Liver (tissue), 9 donors: ENCODE data around the gene EVL. TPM values are rescaled to one million over a fixed set of nuclear protein-coding genes. Genes with fewer than 3 reads are reported as not detected.

ENCODE experiments used
- DNase-seq: peaks from one replicate; pipeline ENCODE4 v3.0.0-alpha.2; 2017; ENCODE audit warnings: low spot score
- H3K27ac ChIP-seq, 2 donors: one replicate each; pipeline ENCODE4 v1.7.0; 2013; ENCODE audit warnings: inconsistent platforms in 2 of 2, low read length in 2 of 2, control low read depth in 1 of 2, low read depth in 1 of 2, mild to moderate bottlenecking in 1 of 2
- H3K27me3 ChIP-seq, 4 donors: one replicate each; pipeline versions ENCODE4 v1.6.1 to v1.7.0; 2013; ENCODE audit warnings: low read length in 3 of 4, inconsistent platforms in 1 of 4, mild to moderate bottlenecking in 1 of 4, moderate library complexity in 1 of 4; ENCODE audit not compliant: control insufficient read depth in 4 of 4, insufficient read depth in 4 of 4
- H3K36me3 ChIP-seq, 4 donors: one replicate each; pipeline versions ENCODE4 v1.6.1 to v1.7.0; 2013; ENCODE audit warnings: low read length in 3 of 4, mild to moderate bottlenecking in 3 of 4, low read depth in 1 of 4, moderate library complexity in 1 of 4; ENCODE audit not compliant: control insufficient read depth in 4 of 4, insufficient read depth in 3 of 4
- H3K4me1 ChIP-seq, 4 donors: one replicate each; pipeline versions ENCODE4 v1.6.1 to v1.7.0; 2013; ENCODE audit warnings: low read length in 3 of 4, mild to moderate bottlenecking in 3 of 4, moderate library complexity in 1 of 4; ENCODE audit not compliant: control insufficient read depth in 4 of 4, insufficient read depth in 4 of 4
- H3K4me3 ChIP-seq, 3 donors: one replicate each; pipeline versions ENCODE4 v1.6.1 to v1.7.0; 2013; ENCODE audit warnings: low read length in 3 of 3, control low read depth in 1 of 3, low read depth in 1 of 3, mild to moderate bottlenecking in 1 of 3
- H3K9ac ChIP-seq, 2 donors: one replicate each; pipeline ENCODE4 v1.7.0; 2013; ENCODE audit warnings: low read length in 2 of 2, mild to moderate bottlenecking in 2 of 2, moderate library complexity in 2 of 2, control low read depth in 1 of 2, low read depth in 1 of 2
- H3K9me3 ChIP-seq, 4 donors: one replicate each; pipeline versions ENCODE4 v1.6.1 to v1.7.0; 2013; ENCODE audit warnings: low read length in 3 of 4; ENCODE audit not compliant: control insufficient read depth in 4 of 4
- EGR1 ChIP-seq, 2 donors: IDR thresholded peaks; 2 replicates each; pipeline ENCODE4 v1.6.1; 2016 to 2018; ENCODE audit warnings: antibody characterized with exemption in 2 of 2, low read depth in 2 of 2
- FOXA1 ChIP-seq: IDR thresholded peaks from 2 replicates; pipeline ENCODE4 v1.6.1; 2016; ENCODE audit warnings: antibody characterized with exemption
- FOXA2 ChIP-seq: IDR thresholded peaks from 2 replicates; pipeline ENCODE4 v1.6.1; 2016; ENCODE audit warnings: antibody characterized with exemption
- GABPA ChIP-seq, 2 donors: IDR thresholded peaks in 1 of 2; conservative IDR thresholded peaks in 1 of 2; 2 replicates each; pipeline ENCODE4 v1.6.1; 2016; ENCODE audit warnings: antibody characterized with exemption in 2 of 2, mild to moderate bottlenecking in 1 of 2, moderate library complexity in 1 of 2
- HNF4A ChIP-seq, 2 donors: conservative IDR thresholded peaks; 2 replicates each; pipeline ENCODE4 v1.6.1; 2016; ENCODE audit warnings: antibody characterized with exemption in 2 of 2, mild to moderate bottlenecking in 2 of 2
- HNF4G ChIP-seq: IDR thresholded peaks from 2 replicates; pipeline ENCODE4 v1.6.1; 2016; ENCODE audit warnings: antibody characterized with exemption
- JUND ChIP-seq, 2 donors: IDR thresholded peaks; 2 replicates each; pipeline ENCODE4 v1.6.1; 2016; ENCODE audit warnings: antibody characterized with exemption in 2 of 2
- NR2F2 ChIP-seq: IDR thresholded peaks from 2 replicates; pipeline ENCODE4 v1.6.1; 2016; ENCODE audit warnings: antibody characterized with exemption
- RAD21 ChIP-seq, 2 donors: IDR thresholded peaks; 2 replicates each; pipeline ENCODE4 v1.6.1; 2016; ENCODE audit warnings: antibody characterized with exemption in 2 of 2, mild to moderate bottlenecking in 2 of 2
- RXRA ChIP-seq, 2 donors: IDR thresholded peaks; 2 replicates each; pipeline ENCODE4 v1.6.1; 2017 to 2018; ENCODE audit warnings: antibody characterized with exemption in 2 of 2, mild to moderate bottlenecking in 1 of 2
- SP1 ChIP-seq: IDR thresholded peaks from 2 replicates; pipeline ENCODE4 v1.6.1; 2018; ENCODE audit warnings: antibody characterized with exemption, mild to moderate bottlenecking
- TAF1 ChIP-seq: conservative IDR thresholded peaks from 2 replicates; pipeline ENCODE4 v1.6.1; 2016; ENCODE audit warnings: antibody characterized with exemption, mild to moderate bottlenecking
- YY1 ChIP-seq: IDR thresholded peaks from 2 replicates; pipeline ENCODE4 v1.6.1; 2016; ENCODE audit warnings: antibody characterized with exemption, mild to moderate bottlenecking
- WGBS: extraction: QIAGEN DNeasy Blood & Tissue Kit; methylation state at CpG from one replicate; pipeline ENCODE4 v1.1.7; 2013; 5-methylcytosine and 5-hydroxymethylcytosine counted together
- polyA plus RNA-seq, 2 donors: library from polyadenylated mRNA; stranded (reverse) in 1 of 2; unstranded in 1 of 2; fragments of 200-250 nt in 1 of 2; fragments of >200 nt in 1 of 2; fragmentation: Nextera tagmentation in 1 of 2; extraction: Ambion mirVana in 1 of 2; gene quantifications; one replicate each; pipeline versions ENCODE4 v1.2.1 to v1.2.3, GENCODE V29; 2013 to 2015
- total RNA-seq, 2 donors: library from RNA; depleted of rRNA; stranded (reverse); fragments of >200 nt; gene quantifications; one replicate each; pipeline ENCODE4 v1.2.3, GENCODE V29; 2014
- TF ChIP-seq, protein P1 (sequence below): IDR thresholded peaks from 2 replicates; pipeline ENCODE4 v1.6.1; 2016; ENCODE audit warnings: antibody characterized with exemption
- TF ChIP-seq, protein P2 (sequence below): fragments of 150-350 bp; IDR thresholded peaks from 2 replicates; pipeline ENCODE4 v1.5.1; 2017; ENCODE audit warnings: improper control_type of control experiment, low read depth, low read length; ENCODE audit not compliant: missing input control
- TF ChIP-seq, protein P3 (sequence below): IDR thresholded peaks from 2 replicates; pipeline ENCODE4 v1.6.1; 2016; ENCODE audit warnings: antibody characterized with exemption, mild to moderate bottlenecking
- TF ChIP-seq, protein P4 (sequence below): IDR thresholded peaks from 2 replicates; pipeline ENCODE4 v1.6.1; 2016; ENCODE audit warnings: antibody characterized with exemption
- TF ChIP-seq, protein P5 (sequence below): IDR thresholded peaks from 2 replicates; pipeline ENCODE4 v1.6.1; 2016; ENCODE audit warnings: antibody characterized with exemption
- donor health status: healthy.
- donor health status: healthy.
- donor health status: healthy.
- donor health status: healthy.
- donor health status: healthy.

The EVL gene
- total and polyA plus RNA-seq, 4 donors: 11.3 to 85.9 (median 33.9) TPM

DNA sequence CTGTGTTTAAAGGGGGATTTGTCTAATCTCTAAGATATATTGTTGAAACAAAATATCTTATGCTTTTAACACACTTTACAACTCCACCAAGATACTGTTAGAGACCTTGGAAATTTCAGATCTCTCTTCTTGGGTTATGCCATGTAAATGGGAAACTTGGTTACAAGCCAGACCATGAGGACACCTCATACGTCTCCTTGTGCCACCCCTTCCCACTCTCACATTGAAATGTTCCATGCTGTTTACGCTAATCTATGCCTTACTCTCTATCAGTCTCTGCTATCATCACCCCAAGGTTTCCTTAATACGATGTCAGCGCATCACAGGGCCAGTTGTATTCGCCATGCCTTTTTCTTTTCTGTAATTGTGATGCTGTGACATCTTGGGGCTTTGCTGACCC, 107.6 kb downstream of the EVL start:
- H3K9ac ChIP-seq: no peak overlapping the region
- no peaks in the 10 kb centered on the region for H3K9me3 ChIP-seq
- TF ChIP-seq FOXA2: no peak
- H3K4me1 ChIP-seq: no peaks in the 10 kb centered on the region
- H3K36me3 ChIP-seq: no peaks in the 10 kb centered on the region
- no peaks in the 10 kb centered on the region for H3K27me3 ChIP-seq
- no peak for DNase-seq
- no peak overlapping the region for H3K27ac ChIP-seq
- 88% methylated on average over 5 of the region's 5 CpGs for WGBS
- no peak overlapping the region for H3K4me3 ChIP-seq

DNA sequence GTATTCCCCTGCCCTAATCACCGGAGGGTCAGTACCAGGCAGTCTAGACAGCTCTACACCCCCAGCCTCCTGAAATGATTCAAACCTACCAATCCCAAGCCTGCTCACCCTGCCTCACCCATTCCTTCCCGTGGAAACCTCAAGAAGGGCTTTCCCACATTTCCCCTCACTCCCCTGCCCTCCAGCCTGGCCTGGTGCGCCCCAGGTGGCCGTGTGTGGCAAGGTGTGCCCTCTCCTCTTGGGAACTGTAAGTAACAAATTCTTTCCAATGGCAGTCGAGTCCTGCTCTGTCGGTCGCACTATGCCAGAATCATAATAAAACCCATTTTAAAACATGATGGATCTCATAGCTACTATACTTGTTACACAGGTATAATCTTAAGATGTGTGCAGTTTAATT, 108.1 kb downstream of the EVL start:
- Histone ChIP-seq H3K27ac (no peak overlapping the region), H3K9ac (no peak overlapping the region), H3K36me3 (no peaks in the 10 kb centered on the region), H3K9me3 (no peaks in the 10 kb centered on the region), H3K4me3 (no peak overlapping the region), H3K4me1 (no peaks in the 10 kb centered on the region), H3K27me3 (no peaks in the 10 kb centered on the region)
- 86% methylated on average over 7 of the region's 7 CpGs for WGBS
- DNase-seq: no peak
- TF ChIP-seq, protein P1, sequence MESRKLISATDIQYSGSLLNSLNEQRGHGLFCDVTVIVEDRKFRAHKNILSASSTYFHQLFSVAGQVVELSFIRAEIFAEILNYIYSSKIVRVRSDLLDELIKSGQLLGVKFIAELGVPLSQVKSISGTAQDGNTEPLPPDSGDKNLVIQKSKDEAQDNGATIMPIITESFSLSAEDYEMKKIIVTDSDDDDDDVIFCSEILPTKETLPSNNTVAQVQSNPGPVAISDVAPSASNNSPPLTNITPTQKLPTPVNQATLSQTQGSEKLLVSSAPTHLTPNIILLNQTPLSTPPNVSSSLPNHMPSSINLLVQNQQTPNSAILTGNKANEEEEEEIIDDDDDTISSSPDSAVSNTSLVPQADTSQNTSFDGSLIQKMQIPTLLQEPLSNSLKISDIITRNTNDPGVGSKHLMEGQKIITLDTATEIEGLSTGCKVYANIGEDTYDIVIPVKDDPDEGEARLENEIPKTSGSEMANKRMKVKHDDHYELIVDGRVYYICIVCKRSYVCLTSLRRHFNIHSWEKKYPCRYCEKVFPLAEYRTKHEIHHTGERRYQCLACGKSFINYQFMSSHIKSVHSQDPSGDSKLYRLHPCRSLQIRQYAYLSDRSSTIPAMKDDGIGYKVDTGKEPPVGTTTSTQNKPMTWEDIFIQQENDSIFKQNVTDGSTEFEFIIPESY: no peak
- TF ChIP-seq HNF4G (no peak), TAF1 (no peak), FOXA2 (no peak), RAD21 (IDR thresholded peaks at IDR 0.05) (no peak), RXRA (IDR thresholded peaks at IDR 0.05) (no peak), YY1 (no peak), SP1 (no peak), EGR1 (IDR thresholded peaks at IDR 0.05; ENCODE audit: low read depth in 2 of 2) (no peak), GABPA (IDR thresholded peaks at IDR 0.05 in 1 of 2, conservative IDR thresholded peaks at IDR 0.05 in 1 of 2) (no peak), JUND (IDR thresholded peaks at IDR 0.05) (no peak), HNF4A (conservative IDR thresholded peaks at IDR 0.05) (no peak), NR2F2 (no peak), FOXA1 (no peak)
- TF ChIP-seq, protein P2, sequence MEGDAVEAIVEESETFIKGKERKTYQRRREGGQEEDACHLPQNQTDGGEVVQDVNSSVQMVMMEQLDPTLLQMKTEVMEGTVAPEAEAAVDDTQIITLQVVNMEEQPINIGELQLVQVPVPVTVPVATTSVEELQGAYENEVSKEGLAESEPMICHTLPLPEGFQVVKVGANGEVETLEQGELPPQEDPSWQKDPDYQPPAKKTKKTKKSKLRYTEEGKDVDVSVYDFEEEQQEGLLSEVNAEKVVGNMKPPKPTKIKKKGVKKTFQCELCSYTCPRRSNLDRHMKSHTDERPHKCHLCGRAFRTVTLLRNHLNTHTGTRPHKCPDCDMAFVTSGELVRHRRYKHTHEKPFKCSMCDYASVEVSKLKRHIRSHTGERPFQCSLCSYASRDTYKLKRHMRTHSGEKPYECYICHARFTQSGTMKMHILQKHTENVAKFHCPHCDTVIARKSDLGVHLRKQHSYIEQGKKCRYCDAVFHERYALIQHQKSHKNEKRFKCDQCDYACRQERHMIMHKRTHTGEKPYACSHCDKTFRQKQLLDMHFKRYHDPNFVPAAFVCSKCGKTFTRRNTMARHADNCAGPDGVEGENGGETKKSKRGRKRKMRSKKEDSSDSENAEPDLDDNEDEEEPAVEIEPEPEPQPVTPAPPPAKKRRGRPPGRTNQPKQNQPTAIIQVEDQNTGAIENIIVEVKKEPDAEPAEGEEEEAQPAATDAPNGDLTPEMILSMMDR: no peak
- TF ChIP-seq, protein P3, sequence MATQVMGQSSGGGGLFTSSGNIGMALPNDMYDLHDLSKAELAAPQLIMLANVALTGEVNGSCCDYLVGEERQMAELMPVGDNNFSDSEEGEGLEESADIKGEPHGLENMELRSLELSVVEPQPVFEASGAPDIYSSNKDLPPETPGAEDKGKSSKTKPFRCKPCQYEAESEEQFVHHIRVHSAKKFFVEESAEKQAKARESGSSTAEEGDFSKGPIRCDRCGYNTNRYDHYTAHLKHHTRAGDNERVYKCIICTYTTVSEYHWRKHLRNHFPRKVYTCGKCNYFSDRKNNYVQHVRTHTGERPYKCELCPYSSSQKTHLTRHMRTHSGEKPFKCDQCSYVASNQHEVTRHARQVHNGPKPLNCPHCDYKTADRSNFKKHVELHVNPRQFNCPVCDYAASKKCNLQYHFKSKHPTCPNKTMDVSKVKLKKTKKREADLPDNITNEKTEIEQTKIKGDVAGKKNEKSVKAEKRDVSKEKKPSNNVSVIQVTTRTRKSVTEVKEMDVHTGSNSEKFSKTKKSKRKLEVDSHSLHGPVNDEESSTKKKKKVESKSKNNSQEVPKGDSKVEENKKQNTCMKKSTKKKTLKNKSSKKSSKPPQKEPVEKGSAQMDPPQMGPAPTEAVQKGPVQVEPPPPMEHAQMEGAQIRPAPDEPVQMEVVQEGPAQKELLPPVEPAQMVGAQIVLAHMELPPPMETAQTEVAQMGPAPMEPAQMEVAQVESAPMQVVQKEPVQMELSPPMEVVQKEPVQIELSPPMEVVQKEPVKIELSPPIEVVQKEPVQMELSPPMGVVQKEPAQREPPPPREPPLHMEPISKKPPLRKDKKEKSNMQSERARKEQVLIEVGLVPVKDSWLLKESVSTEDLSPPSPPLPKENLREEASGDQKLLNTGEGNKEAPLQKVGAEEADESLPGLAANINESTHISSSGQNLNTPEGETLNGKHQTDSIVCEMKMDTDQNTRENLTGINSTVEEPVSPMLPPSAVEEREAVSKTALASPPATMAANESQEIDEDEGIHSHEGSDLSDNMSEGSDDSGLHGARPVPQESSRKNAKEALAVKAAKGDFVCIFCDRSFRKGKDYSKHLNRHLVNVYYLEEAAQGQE: no peak
- TF ChIP-seq, protein P4, sequence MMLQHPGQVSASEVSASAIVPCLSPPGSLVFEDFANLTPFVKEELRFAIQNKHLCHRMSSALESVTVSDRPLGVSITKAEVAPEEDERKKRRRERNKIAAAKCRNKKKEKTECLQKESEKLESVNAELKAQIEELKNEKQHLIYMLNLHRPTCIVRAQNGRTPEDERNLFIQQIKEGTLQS: no peak
- TF ChIP-seq, protein P5, sequence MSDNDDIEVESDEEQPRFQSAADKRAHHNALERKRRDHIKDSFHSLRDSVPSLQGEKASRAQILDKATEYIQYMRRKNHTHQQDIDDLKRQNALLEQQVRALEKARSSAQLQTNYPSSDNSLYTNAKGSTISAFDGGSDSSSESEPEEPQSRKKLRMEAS: no peak
